Measurements from ENCODE around the gene LRP1B. TPM values are rescaled to one million over a fixed set of nuclear protein-coding genes. Genes with fewer than 3 reads are reported as not detected.

The LRP1B gene
- total and polyA plus RNA-seq, 2 of the 8 experiments (the other 6 are each of a cell fraction or from before 2014, with no cell fraction given) = 0.03 TPM; not detected in 1

DNA sequence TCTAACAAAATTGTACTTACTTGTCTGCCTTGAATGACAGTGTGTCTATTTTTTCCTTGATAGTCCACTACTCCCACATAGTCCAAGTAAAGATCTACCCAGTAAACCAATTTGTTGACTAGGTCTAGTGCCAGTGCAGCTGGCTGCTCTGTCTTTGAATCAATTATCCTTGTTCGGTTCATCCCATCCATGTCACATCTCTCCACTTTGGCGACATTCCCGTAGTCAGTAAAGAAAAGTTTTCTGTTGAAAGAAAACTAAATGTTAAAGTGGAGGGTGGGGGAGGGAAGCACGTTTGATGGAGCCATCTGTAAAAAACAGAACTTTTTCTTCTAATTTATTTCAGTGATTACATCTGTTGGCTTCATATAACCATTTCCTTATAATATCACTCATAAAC lies 1068.8 kb downstream of the LRP1B start:
- ChIA-PET CTCF (ENCODE audit: partially characterized antibody) (no interaction called here), POLR2A (ENCODE audit: partially characterized antibody) (no interaction called here)
- no peak overlapping the region for H3K27ac ChIP-seq (ENCODE audit: low read depth, low read length)
- FAIRE-seq = no peak
- no peak overlapping the region for H3K4me3 ChIP-seq (ENCODE audit: extremely low read depth in 1 of 4, insufficient read depth in 2 of 4, low read depth in 3 of 4, low read length in 4 of 4)
- no peak overlapping the region for H3K56ac ChIP-seq (replicated peaks; ENCODE audit: insufficient read length, low read depth, low read length)
- DNase-seq (ENCODE audit: low read depth in 1 of 2, low spot score in 2 of 2) = no peak
- H3K79me1 ChIP-seq (ENCODE audit: low read depth, low read length) = no peaks in the 10 kb centered on the region
- H3K23me2 ChIP-seq (ENCODE audit: low read depth, low read length) = no peaks in the 10 kb centered on the region
- H3K36me3 ChIP-seq (ENCODE audit: control insufficient read depth in 2 of 4, insufficient read depth in 4 of 4, low read length in 3 of 4) = no peaks in the 10 kb centered on the region
- no peak overlapping the region for H2BK12ac ChIP-seq (ENCODE audit: low read depth, low read length)
- H3K79me2 ChIP-seq (ENCODE audit: control insufficient read depth in 1 of 2, insufficient read depth in 2 of 2, low read length in 2 of 2) = no peaks in the 10 kb centered on the region
- WGBS, 2 experiments (ENCODE audit: extremely low coverage in 1 of 2, insufficient coverage in 1 of 2, insufficient read length in 1 of 2, insufficient replicate concordance in 2 of 2, low coverage in 1 of 2, low lambda C conversion rate in 2 of 2, missing lambda C conversion rate in 1 of 2) = 94% methylated on average over 4 of the region's 4 CpGs; no CpG with 5 or more reads in 1 of the 2 experiments
- no peak overlapping the region for H3K18ac ChIP-seq (ENCODE audit: extremely low read depth, low read length)
- no peaks in the 10 kb centered on the region for H4K20me1 ChIP-seq (replicated peaks in 1 of 2; ENCODE audit: control insufficient read depth in 1 of 2, insufficient read depth in 2 of 2, low read length in 2 of 2)
- no peak overlapping the region for H3K9ac ChIP-seq (replicated peaks in 1 of 4; ENCODE audit: extremely low read depth in 1 of 4, low read depth in 3 of 4, low read length in 3 of 4)
- H3K9me3 ChIP-seq (ENCODE audit: insufficient read depth in 2 of 2, low read depth in 1 of 2, low read length in 1 of 2) = no peaks in the 10 kb centered on the region
- H4K8ac ChIP-seq (ENCODE audit: extremely low read depth, insufficient read depth, low read length) = no peak overlapping the region
- no peak overlapping the region for H2AK5ac ChIP-seq (ENCODE audit: low read depth, low read length)
- no peak overlapping the region for H2BK120ac ChIP-seq (replicated peaks; ENCODE audit: low read depth, low read length)
- no peak overlapping the region for H4K91ac ChIP-seq (replicated peaks; ENCODE audit: insufficient read length, low read length)
- H3K23ac ChIP-seq (ENCODE audit: insufficient read length) = no peak overlapping the region
- peaks cover 0 to 6% (median 1%) of the 10 kb centered on the region in 4 experiments; a peak in 2 of 7 replicates for H3K4me1 ChIP-seq (replicated peaks in 1 of 4; ENCODE audit: control insufficient read depth in 3 of 4, insufficient read depth in 4 of 4, low read length in 3 of 4)
- H4K5ac ChIP-seq (ENCODE audit: insufficient read length, low read depth, low read length) = no peak overlapping the region
- H3K4me2 ChIP-seq (ENCODE audit: insufficient read depth in 1 of 2, low read depth in 2 of 2, low read length in 2 of 2) = no peak overlapping the region
- H2BK5ac ChIP-seq (ENCODE audit: low read depth, low read length) = no peak overlapping the region
- H2AFZ ChIP-seq (ENCODE audit: low read length) = no peak overlapping the region
- H2BK15ac ChIP-seq (ENCODE audit: low read length) = no peak overlapping the region
- H3K14ac ChIP-seq (ENCODE audit: insufficient read length) = no peak overlapping the region
- no peak overlapping the region for H2BK20ac ChIP-seq (ENCODE audit: low read length)
- no peak overlapping the region for H3K4ac ChIP-seq (replicated peaks; ENCODE audit: insufficient read length, low read depth, low read length)
- H3K27me3 ChIP-seq (replicated peaks in 1 of 4; ENCODE audit: control insufficient read depth in 3 of 4, extremely low read depth in 1 of 4, insufficient read depth in 3 of 4, low read length in 3 of 4) = no peaks in the 10 kb centered on the region
- TF ChIP-seq NRF1 (IDR thresholded peaks at IDR 0.05; ENCODE audit: low read depth, low read length) (no peak), TEAD4 (IDR thresholded peaks at IDR 0.05; ENCODE audit: low read depth, low read length) (no peak), SAP30 (IDR thresholded peaks at IDR 0.05; ENCODE audit: insufficient read depth, insufficient replicate concordance, low read length) (no peak), GABPA (IDR thresholded peaks at IDR 0.05; ENCODE audit: borderline replicate concordance, insufficient read depth, low read length) (no peak), ZNF274 (IDR thresholded peaks at IDR 0.05; ENCODE audit: borderline replicate concordance, extremely low read depth, low read length) (no peak), EGR1 (IDR thresholded peaks at IDR 0.05; ENCODE audit: borderline replicate concordance, low read depth, low read length) (no peak), GTF2F1 (IDR thresholded peaks at IDR 0.05; ENCODE audit: borderline replicate concordance, low read depth, low read length) (no peak), BRCA1 (IDR thresholded peaks at IDR 0.05; ENCODE audit: low read depth, low read length) (no peak), KDM1A (IDR thresholded peaks at IDR 0.05; ENCODE audit: borderline replicate concordance, low read length) (no peak), KDM4A (IDR thresholded peaks at IDR 0.05; ENCODE audit: low read depth, low read length, severe bottlenecking) (no peak), CBX8 (IDR thresholded peaks at IDR 0.05; ENCODE audit: borderline replicate concordance, low read depth, low read length) (no peak), BACH1 (IDR thresholded peaks at IDR 0.05; ENCODE audit: low read length) (no peak), ASH2L (IDR thresholded peaks at IDR 0.05; ENCODE audit: low read length) (no peak), HDAC2 (IDR thresholded peaks at IDR 0.05; ENCODE audit: borderline replicate concordance in 1 of 2, low read depth in 2 of 2, low read length in 2 of 2) (no peak)
- TF ChIP-seq, protein P1, sequence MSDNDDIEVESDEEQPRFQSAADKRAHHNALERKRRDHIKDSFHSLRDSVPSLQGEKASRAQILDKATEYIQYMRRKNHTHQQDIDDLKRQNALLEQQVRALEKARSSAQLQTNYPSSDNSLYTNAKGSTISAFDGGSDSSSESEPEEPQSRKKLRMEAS (IDR thresholded peaks at IDR 0.05) = no peak

All from H1 (cell line).